ENCODE results near the gene CATSPER2.
"Not testable (repeated sequence)": the region's sequence is repeated elsewhere in the genome, so short reads cannot be mapped to it uniquely, and the experiment has no call there.

The CATSPER2 gene

DNA sequence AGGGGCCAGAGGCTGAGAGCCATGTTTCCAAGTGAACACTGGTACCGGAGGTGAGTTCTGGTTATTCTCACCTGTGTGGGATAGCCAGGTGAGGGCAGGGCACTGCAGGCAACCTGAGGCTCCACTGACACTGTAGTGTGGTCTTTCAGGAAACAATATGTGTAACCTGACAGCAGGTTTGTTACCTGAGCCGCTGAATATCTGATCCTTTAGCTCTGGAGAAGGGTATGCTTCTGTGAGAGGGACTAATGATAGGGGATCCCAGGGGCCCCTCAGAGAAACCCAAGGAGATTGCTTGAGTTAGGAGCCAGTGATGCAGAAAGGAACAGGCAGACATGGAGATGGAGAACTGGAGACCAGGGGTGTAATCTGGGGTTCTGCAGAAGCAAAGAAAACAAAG lies 29.9 kb downstream of the CATSPER2 start, which contains the start of gene STRC:
Gene STRC (minus strand): TSS at position 101 of the 400 bp plus-strand sequence. CDS start 78 bp downstream, at position 23.
- CTCF ChIA-PET; H3K9me3 ChIP-seq (ENCODE audit: control extremely low read depth in 1 of 5, control insufficient read depth in 4 of 5, insufficient read depth in 2 of 5, low read depth in 1 of 5, low read length in 4 of 5); H3K27me3 ChIP-seq (replicated peaks in 2 of 5; ENCODE audit: control insufficient read depth in 4 of 5, insufficient read depth in 5 of 5, low read length in 4 of 5); H3K27ac ChIP-seq (ENCODE audit: insufficient read depth in 1 of 2, low read depth in 1 of 2, low read length in 2 of 2, poor library complexity in 1 of 2, severe bottlenecking in 2 of 2); DNase-seq; H3K4me1 ChIP-seq (ENCODE audit: control extremely low read depth in 1 of 4, control insufficient read depth in 4 of 4, insufficient read depth in 4 of 4, low read length in 3 of 4); H3K36me3 ChIP-seq (ENCODE audit: control insufficient read depth in 4 of 4, insufficient read depth in 4 of 4, low read length in 3 of 4); POLR2A ChIA-PET; H3K4me3 ChIP-seq (ENCODE audit: control insufficient read depth in 1 of 7, extremely low read depth in 1 of 7, insufficient read depth in 4 of 7, low read depth in 2 of 7, low read length in 6 of 7): not testable (repeated sequence)
- WGBS (ENCODE audit: insufficient coverage) = no CpG with 5 or more reads among the region's 2 CpGs

DNA sequence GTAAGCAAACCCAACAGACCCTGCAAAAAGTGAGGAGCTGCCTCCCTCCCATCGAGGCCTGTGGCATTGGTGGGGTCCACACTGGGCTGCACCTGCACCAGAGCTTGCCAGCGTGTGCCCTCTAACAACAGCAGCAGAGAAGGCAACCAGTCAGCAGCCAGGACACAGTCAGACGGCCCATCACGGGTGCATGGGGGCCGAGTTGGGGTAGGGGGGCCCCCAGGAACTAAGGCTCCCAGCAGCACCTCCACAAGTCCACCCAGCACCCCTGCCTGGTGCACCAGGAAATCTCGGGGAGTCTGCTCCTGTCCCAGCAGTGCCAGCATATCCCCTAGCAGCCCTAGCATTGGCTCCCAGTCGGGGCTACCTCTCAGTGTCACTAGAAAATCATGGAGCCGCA lies 30.9 kb downstream of the CATSPER2 start:
- DNase-seq; POLR2A ChIA-PET; H3K36me3 ChIP-seq (ENCODE audit: control insufficient read depth in 4 of 4, insufficient read depth in 4 of 4, low read length in 3 of 4); H3K9me3 ChIP-seq (ENCODE audit: control extremely low read depth in 1 of 5, control insufficient read depth in 4 of 5, insufficient read depth in 2 of 5, low read depth in 1 of 5, low read length in 4 of 5); H3K27ac ChIP-seq (ENCODE audit: insufficient read depth in 1 of 2, low read depth in 1 of 2, low read length in 2 of 2, poor library complexity in 1 of 2, severe bottlenecking in 2 of 2); CTCF ChIA-PET; H3K4me1 ChIP-seq (ENCODE audit: control extremely low read depth in 1 of 4, control insufficient read depth in 4 of 4, insufficient read depth in 4 of 4, low read length in 3 of 4); H3K4me3 ChIP-seq (ENCODE audit: control insufficient read depth in 1 of 7, extremely low read depth in 1 of 7, insufficient read depth in 4 of 7, low read depth in 2 of 7, low read length in 6 of 7); H3K27me3 ChIP-seq (replicated peaks in 2 of 5; ENCODE audit: control insufficient read depth in 4 of 5, insufficient read depth in 5 of 5, low read length in 4 of 5): not testable (repeated sequence)
- no CpG with 5 or more reads among the region's 8 CpGs for WGBS (ENCODE audit: insufficient coverage)

DNA sequence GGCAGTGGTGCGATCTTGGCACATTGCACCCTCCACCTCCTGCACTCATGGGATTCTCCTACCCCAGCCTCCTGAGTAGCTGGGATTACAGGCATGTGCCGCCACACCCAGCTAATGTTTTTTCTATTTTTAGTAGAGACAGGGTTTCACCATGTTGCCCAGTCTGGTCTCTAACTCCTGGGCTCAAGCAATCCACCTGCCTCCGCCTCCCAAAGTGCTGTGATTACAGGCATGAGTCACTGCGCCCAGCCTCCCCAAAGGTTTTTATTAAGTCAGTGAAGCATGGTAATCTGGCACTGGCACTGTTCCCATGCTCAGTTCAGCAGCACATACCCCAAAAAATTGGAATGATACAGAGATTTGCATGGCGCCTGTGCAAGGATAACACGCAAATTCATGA lies 46.4 kb downstream of the CATSPER2 start:
- DNase-seq; H3K36me3 ChIP-seq (ENCODE audit: control insufficient read depth in 4 of 4, insufficient read depth in 4 of 4, low read length in 3 of 4); H3K27ac ChIP-seq (ENCODE audit: insufficient read depth in 1 of 2, low read depth in 1 of 2, low read length in 2 of 2, poor library complexity in 1 of 2, severe bottlenecking in 2 of 2); H3K4me1 ChIP-seq (ENCODE audit: control extremely low read depth in 1 of 4, control insufficient read depth in 4 of 4, insufficient read depth in 4 of 4, low read length in 3 of 4); CTCF ChIA-PET; H3K4me3 ChIP-seq (ENCODE audit: control insufficient read depth in 1 of 7, extremely low read depth in 1 of 7, insufficient read depth in 4 of 7, low read depth in 2 of 7, low read length in 6 of 7); H3K27me3 ChIP-seq (replicated peaks in 2 of 5; ENCODE audit: control insufficient read depth in 4 of 5, insufficient read depth in 5 of 5, low read length in 4 of 5); POLR2A ChIA-PET; H3K9me3 ChIP-seq (ENCODE audit: control extremely low read depth in 1 of 5, control insufficient read depth in 4 of 5, insufficient read depth in 2 of 5, low read depth in 1 of 5, low read length in 4 of 5): not testable (repeated sequence)
- 96% methylated on average over 6 of the region's 6 CpGs for WGBS (ENCODE audit: insufficient coverage)

DNA sequence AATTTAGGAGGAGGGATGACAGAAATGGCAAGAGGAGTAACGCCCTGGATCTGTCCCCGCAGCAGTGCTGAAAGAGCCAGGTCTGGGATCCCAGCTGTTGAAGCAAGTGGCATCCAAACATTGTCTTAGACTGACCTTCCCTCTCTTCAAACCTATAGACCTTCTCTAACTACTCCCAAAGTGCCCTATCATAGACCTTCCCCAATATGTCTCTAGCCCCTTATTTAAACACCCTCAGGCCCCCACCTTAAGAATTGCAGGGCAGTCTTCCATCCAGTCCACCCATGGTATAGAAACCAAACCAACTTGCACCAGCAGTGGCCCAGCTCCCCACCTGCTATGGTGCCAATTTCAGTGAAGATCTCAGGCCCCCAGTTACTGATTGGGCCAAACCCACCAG lies 48.4 kb downstream of the CATSPER2 start:
- WGBS (ENCODE audit: insufficient coverage) = no CpG with 5 or more reads among the region's 2 CpGs
- POLR2A ChIA-PET = not testable (repeated sequence)

DNA sequence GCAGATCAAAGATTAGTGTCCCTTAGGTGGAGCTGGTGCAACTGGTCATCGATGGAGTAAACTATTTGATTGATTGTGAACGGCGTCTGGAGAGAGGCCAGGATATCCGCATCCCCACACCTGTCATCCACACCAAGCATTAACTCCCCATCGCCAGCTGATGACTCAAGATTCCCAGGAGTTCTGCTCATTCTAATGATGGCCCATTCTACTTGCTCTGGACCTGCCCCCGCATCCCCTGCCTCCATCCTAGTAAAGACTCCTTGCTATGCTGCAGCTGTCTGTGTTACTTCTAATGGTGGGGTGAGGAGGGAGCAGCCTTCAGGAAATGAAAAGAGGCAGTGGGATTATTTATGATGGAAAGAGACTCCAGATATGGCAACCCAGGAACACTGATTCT lies 49.5 kb downstream of the CATSPER2 start:
- H3K4me3 ChIP-seq (ENCODE audit: control insufficient read depth in 1 of 7, extremely low read depth in 1 of 7, insufficient read depth in 4 of 7, low read depth in 2 of 7, low read length in 6 of 7); H3K9me3 ChIP-seq (ENCODE audit: control extremely low read depth in 1 of 5, control insufficient read depth in 4 of 5, insufficient read depth in 2 of 5, low read depth in 1 of 5, low read length in 4 of 5); H3K4me1 ChIP-seq (ENCODE audit: control extremely low read depth in 1 of 4, control insufficient read depth in 4 of 4, insufficient read depth in 4 of 4, low read length in 3 of 4); H3K27ac ChIP-seq (ENCODE audit: insufficient read depth in 1 of 2, low read depth in 1 of 2, low read length in 2 of 2, poor library complexity in 1 of 2, severe bottlenecking in 2 of 2); H3K27me3 ChIP-seq (replicated peaks in 2 of 5; ENCODE audit: control insufficient read depth in 4 of 5, insufficient read depth in 5 of 5, low read length in 4 of 5); CTCF ChIA-PET; DNase-seq; POLR2A ChIA-PET; H3K36me3 ChIP-seq (ENCODE audit: control insufficient read depth in 4 of 4, insufficient read depth in 4 of 4, low read length in 3 of 4): not testable (repeated sequence)
- no CpG with 5 or more reads among the region's 6 CpGs for WGBS (ENCODE audit: insufficient coverage)

More for the DNA sequence above, 48.4 kb downstream of the CATSPER2 start:
- H3K9me3 ChIP-seq (ENCODE audit: control extremely low read depth in 1 of 5, control insufficient read depth in 4 of 5, insufficient read depth in 2 of 5, low read depth in 1 of 5, low read length in 4 of 5); H3K27ac ChIP-seq (ENCODE audit: insufficient read depth in 1 of 2, low read depth in 1 of 2, low read length in 2 of 2, poor library complexity in 1 of 2, severe bottlenecking in 2 of 2); H3K36me3 ChIP-seq (ENCODE audit: control insufficient read depth in 4 of 4, insufficient read depth in 4 of 4, low read length in 3 of 4); DNase-seq; CTCF ChIA-PET; H3K4me3 ChIP-seq (ENCODE audit: control insufficient read depth in 1 of 7, extremely low read depth in 1 of 7, insufficient read depth in 4 of 7, low read depth in 2 of 7, low read length in 6 of 7); H3K4me1 ChIP-seq (ENCODE audit: control extremely low read depth in 1 of 4, control insufficient read depth in 4 of 4, insufficient read depth in 4 of 4, low read length in 3 of 4); H3K27me3 ChIP-seq (replicated peaks in 2 of 5; ENCODE audit: control insufficient read depth in 4 of 5, insufficient read depth in 5 of 5, low read length in 4 of 5): not testable (repeated sequence)

DNA sequence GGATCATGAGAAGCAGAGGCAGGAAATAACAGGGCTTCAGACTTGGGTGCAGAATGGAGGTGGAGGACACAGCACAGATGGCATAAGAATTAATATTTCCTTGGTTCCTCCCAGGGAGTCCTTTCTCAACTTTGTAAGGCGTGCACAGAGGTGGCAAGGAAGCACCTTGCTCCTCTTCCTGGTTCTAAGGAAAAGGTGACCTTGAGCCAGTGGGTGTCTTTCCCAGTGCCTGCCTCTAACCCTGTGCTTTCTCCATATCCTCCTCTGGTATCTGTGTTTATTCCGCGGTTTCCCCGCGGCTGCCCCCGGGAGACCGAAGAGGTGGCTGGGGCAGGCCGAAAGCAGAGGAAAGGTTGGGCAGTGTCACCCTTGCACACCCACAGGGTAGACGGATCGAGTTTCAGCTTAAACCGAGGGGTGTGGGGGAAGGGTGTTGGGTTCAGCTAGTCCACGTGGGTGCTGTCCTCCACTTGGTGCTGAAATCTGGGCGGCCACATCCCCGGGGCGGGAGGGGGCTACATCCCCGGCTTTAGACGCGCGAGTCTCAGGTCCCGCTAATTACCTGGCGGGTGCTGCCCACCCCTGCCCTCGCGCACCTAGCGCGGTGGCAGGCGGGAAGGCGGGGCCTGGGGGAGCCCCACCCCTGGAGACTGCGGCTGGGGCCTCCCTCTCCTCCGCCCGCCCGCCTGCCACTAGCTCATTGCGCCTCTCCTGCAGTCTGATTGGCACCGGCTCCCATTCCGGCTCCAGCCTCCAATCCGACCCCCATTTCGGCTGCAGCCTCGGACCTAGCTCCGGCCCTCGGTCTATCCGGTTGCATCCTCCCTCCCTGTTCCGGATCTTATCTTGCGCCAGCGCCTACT lies 55.1 kb downstream of the CATSPER2 start, which contains the start of gene CKMT1B:
Gene CKMT1B (plus strand): TSS at position 700 of the 863 bp plus-strand sequence. CDS start 192 bp downstream, outside the sequence.
- H3K9me3 ChIP-seq (ENCODE audit: control extremely low read depth in 1 of 5, control insufficient read depth in 4 of 5, insufficient read depth in 2 of 5, low read depth in 1 of 5, low read length in 4 of 5); H3K27me3 ChIP-seq (replicated peaks in 2 of 5; ENCODE audit: control insufficient read depth in 4 of 5, insufficient read depth in 5 of 5, low read length in 4 of 5); POLR2A ChIA-PET; H3K27ac ChIP-seq (ENCODE audit: insufficient read depth in 1 of 2, low read depth in 1 of 2, low read length in 2 of 2, poor library complexity in 1 of 2, severe bottlenecking in 2 of 2); H3K4me3 ChIP-seq (ENCODE audit: control insufficient read depth in 1 of 7, extremely low read depth in 1 of 7, insufficient read depth in 4 of 7, low read depth in 2 of 7, low read length in 6 of 7); CTCF ChIA-PET; DNase-seq; H3K36me3 ChIP-seq (ENCODE audit: control insufficient read depth in 4 of 4, insufficient read depth in 4 of 4, low read length in 3 of 4); H3K4me1 ChIP-seq (ENCODE audit: control extremely low read depth in 1 of 4, control insufficient read depth in 4 of 4, insufficient read depth in 4 of 4, low read length in 3 of 4): not testable (repeated sequence)
- no CpG with 5 or more reads among the region's 43 CpGs for WGBS (ENCODE audit: insufficient coverage)

DNA sequence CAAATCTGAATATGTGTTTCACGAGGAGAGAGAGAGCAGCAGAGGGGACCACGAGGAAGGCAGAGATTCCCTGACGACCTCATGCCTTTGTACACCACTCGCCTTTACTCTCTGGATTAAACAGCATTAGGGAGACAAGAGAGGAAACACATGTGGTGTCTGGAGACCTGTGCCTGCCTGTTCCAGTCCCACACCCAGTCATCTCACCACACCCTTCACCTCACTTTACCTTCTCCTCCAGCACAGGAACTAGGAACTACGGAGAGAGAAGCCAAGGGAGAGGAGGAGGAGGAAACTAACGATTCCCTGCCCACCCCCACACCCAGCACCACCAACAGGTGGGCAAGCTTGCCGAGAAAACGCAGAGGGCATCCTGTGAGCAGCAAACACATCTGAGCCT lies 55.8 kb downstream of the CATSPER2 start:
- DNase-seq; H3K27me3 ChIP-seq (replicated peaks in 2 of 5; ENCODE audit: control insufficient read depth in 4 of 5, insufficient read depth in 5 of 5, low read length in 4 of 5); CTCF ChIA-PET; H3K4me3 ChIP-seq (ENCODE audit: control insufficient read depth in 1 of 7, extremely low read depth in 1 of 7, insufficient read depth in 4 of 7, low read depth in 2 of 7, low read length in 6 of 7); H3K36me3 ChIP-seq (ENCODE audit: control insufficient read depth in 4 of 4, insufficient read depth in 4 of 4, low read length in 3 of 4); H3K9me3 ChIP-seq (ENCODE audit: control extremely low read depth in 1 of 5, control insufficient read depth in 4 of 5, insufficient read depth in 2 of 5, low read depth in 1 of 5, low read length in 4 of 5); H3K27ac ChIP-seq (ENCODE audit: insufficient read depth in 1 of 2, low read depth in 1 of 2, low read length in 2 of 2, poor library complexity in 1 of 2, severe bottlenecking in 2 of 2); H3K4me1 ChIP-seq (ENCODE audit: control extremely low read depth in 1 of 4, control insufficient read depth in 4 of 4, insufficient read depth in 4 of 4, low read length in 3 of 4); POLR2A ChIA-PET: not testable (repeated sequence)
- WGBS (ENCODE audit: insufficient coverage) = no CpG with 5 or more reads among the region's 8 CpGs
